ENCODE measurements around the gene ITIH5.

The ITIH5 gene

DNA sequence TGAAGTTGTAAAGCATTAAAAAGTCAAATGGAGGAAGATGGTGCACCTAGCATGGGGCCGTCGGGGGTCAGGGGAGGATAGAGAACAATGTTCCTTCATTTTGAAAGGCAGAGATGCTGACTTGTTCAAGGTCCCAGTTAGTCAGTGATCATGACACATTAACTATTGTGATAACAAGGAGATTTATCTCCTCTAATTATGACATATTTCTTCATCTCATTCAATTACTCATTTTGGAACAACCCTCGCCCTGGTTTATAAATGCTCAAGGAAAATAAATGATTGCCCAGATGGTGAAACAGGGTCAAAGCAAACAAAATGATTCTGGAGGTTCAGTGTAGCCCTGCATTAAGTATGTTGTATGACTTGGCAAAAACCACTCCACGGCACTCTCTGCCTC, 106.2 kb downstream of the ITIH5 start:
- no peak overlapping the region for H3K4me3 ChIP-seq (ENCODE audit: low read depth, low read length)
- no peak for TF ChIP-seq CTCF (IDR thresholded peaks at IDR 0.05; ENCODE audit: low read depth, low read length)

DNA sequence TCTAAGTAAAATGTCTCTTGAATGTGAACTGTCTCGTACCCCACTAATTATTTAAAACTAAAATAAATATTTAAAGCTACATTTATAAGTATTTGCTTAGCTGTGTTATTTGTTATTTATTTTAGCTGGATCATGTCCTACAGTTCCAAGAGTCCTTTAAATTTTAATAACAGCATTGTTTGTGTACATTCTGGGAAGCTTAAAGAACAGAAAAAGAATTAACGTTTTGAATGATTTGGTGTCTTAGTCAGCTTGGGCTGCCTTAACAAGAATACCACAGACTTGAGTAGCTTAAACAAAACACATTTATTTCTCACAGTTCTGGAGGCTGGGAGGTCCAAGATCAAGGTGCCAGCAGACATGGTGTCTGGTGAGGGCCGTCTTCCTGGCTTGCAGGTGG, 107.4 kb downstream of the ITIH5 start:
- H3K4me3 ChIP-seq (ENCODE audit: low read depth, low read length): no peak overlapping the region
- TF ChIP-seq CTCF (IDR thresholded peaks at IDR 0.05; ENCODE audit: low read depth, low read length): no peak

- no peak overlapping the region for H3K4me3 ChIP-seq (ENCODE audit: low read depth, low read length)
Measured at GRCh38 chr10:7558036-7558435, 108.7 kb downstream of the ITIH5 start.

GRCh38 chr10:7553531-7553930, 113.2 kb downstream of the ITIH5 start:
- no peak for TF ChIP-seq CTCF (IDR thresholded peaks at IDR 0.05; ENCODE audit: low read depth, low read length)

More at GRCh38 chr10:7558036-7558435, 108.7 kb downstream of the ITIH5 start:
- TF ChIP-seq CTCF (IDR thresholded peaks at IDR 0.05; ENCODE audit: low read depth, low read length): no peak

GRCh38 chr10:7551950-7552716, 114.6 kb downstream of the ITIH5 start:
- H3K4me3 ChIP-seq (ENCODE audit: low read depth, low read length): no peak overlapping the region
- no peak for TF ChIP-seq CTCF (IDR thresholded peaks at IDR 0.05; ENCODE audit: low read depth, low read length)

More at GRCh38 chr10:7553531-7553930, 113.2 kb downstream of the ITIH5 start:
- no peak overlapping the region for H3K4me3 ChIP-seq (ENCODE audit: low read depth, low read length)

GRCh38 chr10:7551289-7551688, 115.5 kb downstream of the ITIH5 start:
- no peak overlapping the region for H3K4me3 ChIP-seq (ENCODE audit: low read depth, low read length)
- no peak for TF ChIP-seq CTCF (IDR thresholded peaks at IDR 0.05; ENCODE audit: low read depth, low read length)

DNA sequence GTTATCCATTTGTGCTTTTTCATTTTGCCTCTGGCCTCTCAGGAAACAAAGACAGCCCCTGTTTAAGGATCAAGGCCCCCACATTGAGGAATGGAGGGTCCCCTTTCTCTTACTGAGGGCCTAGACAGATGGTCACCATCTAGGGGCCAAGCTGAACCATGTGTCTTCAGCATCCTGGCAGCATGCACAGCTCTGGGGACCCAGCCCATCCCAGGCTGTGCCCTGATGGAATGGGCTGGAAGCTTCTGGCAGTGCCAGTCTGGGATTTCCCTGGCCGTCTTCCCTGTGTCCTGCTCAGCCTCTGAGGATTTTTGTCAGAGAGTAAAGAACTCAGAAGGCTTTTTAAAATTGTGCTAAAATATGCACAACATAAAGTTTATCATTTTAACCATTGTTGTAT, 116.8 kb downstream of the ITIH5 start:
- no peak for TF ChIP-seq CTCF (IDR thresholded peaks at IDR 0.05; ENCODE audit: low read depth, low read length)
- H3K4me3 ChIP-seq (ENCODE audit: low read depth, low read length): no peak overlapping the region

Measured in WI38 (cell line).